Ishikawa (cell line): ENCODE measurements around the gene TNFRSF1A.

Experiments used
- EGR1 ChIP-seq: IDR thresholded peaks from 2 replicates; pipeline ENCODE4 v1.6.1; 2012
- EP300 ChIP-seq: IDR thresholded peaks from 2 replicates; pipeline ENCODE4 v1.6.1; 2012; ENCODE audit warnings: borderline replicate concordance
- FOXM1 ChIP-seq: IDR thresholded peaks from 2 replicates; pipeline ENCODE4 v1.6.1; 2012; ENCODE audit warnings: low read depth, borderline replicate concordance
- NFIC ChIP-seq: IDR thresholded peaks from 2 replicates; pipeline ENCODE4 v1.6.1; 2012
- RAD21 ChIP-seq: IDR thresholded peaks from 2 replicates; pipeline ENCODE4 v1.6.1; 2012; ENCODE audit warnings: low read depth
- TCF12 ChIP-seq: IDR thresholded peaks from 2 replicates; pipeline ENCODE4 v1.6.1; 2012; ENCODE audit warnings: low read depth
- TEAD4 ChIP-seq: IDR thresholded peaks from 2 replicates; pipeline ENCODE4 v1.6.1; 2012
- YY1 ChIP-seq: IDR thresholded peaks from 2 replicates; pipeline ENCODE4 v1.6.1; 2012; ENCODE audit warnings: low read depth
- TF ChIP-seq, protein P1 (sequence below): IDR thresholded peaks from 2 replicates; pipeline ENCODE4 v1.6.1; 2012
- TF ChIP-seq, protein P2 (sequence below): IDR thresholded peaks from 2 replicates; pipeline ENCODE4 v1.6.1; 2012; ENCODE audit warnings: low read depth, mild to moderate bottlenecking

GRCh38 chr12:6376079-6376869 lies 34.4 kb upstream of the TNFRSF1A start:
- TF ChIP-seq, protein P1, sequence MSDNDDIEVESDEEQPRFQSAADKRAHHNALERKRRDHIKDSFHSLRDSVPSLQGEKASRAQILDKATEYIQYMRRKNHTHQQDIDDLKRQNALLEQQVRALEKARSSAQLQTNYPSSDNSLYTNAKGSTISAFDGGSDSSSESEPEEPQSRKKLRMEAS: peak; percentile 87
- TF ChIP-seq, protein P2, sequence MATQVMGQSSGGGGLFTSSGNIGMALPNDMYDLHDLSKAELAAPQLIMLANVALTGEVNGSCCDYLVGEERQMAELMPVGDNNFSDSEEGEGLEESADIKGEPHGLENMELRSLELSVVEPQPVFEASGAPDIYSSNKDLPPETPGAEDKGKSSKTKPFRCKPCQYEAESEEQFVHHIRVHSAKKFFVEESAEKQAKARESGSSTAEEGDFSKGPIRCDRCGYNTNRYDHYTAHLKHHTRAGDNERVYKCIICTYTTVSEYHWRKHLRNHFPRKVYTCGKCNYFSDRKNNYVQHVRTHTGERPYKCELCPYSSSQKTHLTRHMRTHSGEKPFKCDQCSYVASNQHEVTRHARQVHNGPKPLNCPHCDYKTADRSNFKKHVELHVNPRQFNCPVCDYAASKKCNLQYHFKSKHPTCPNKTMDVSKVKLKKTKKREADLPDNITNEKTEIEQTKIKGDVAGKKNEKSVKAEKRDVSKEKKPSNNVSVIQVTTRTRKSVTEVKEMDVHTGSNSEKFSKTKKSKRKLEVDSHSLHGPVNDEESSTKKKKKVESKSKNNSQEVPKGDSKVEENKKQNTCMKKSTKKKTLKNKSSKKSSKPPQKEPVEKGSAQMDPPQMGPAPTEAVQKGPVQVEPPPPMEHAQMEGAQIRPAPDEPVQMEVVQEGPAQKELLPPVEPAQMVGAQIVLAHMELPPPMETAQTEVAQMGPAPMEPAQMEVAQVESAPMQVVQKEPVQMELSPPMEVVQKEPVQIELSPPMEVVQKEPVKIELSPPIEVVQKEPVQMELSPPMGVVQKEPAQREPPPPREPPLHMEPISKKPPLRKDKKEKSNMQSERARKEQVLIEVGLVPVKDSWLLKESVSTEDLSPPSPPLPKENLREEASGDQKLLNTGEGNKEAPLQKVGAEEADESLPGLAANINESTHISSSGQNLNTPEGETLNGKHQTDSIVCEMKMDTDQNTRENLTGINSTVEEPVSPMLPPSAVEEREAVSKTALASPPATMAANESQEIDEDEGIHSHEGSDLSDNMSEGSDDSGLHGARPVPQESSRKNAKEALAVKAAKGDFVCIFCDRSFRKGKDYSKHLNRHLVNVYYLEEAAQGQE: no peak
- TF ChIP-seq EP300: peak; percentile 86; the same call in 1 of the 2 replicates
- TF ChIP-seq TCF12: peak; percentile 92
- peak; percentile 88 for TF ChIP-seq NFIC
- TF ChIP-seq TEAD4: peak; percentile 98
- TF ChIP-seq RAD21: peak; percentile 42
- peak; percentile 83 for TF ChIP-seq EGR1
- no peak for TF ChIP-seq YY1
- TF ChIP-seq FOXM1: peak; percentile 77
